ENCODE measurements around the gene DNAH2.

The DNAH2 gene

DNA sequence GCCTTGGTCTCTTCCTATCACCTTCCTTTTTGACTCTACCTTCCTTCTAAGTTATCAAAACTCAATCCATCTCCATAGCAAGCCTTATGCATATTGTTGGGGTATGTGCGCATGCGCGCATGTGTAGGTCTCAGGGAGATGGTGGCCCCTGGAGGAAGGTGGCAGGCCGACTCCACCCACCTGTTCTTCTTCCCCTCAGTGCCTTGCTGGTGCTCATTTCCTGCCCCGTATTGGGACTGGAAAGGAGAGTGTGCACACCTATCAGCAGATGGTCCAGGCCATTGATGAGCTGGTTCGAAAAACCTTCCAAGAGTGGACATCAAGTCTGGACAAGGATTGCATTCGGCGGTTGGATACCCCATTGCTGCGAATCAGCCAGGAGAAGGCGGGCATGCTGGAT, 25.2 kb downstream of the DNAH2 start:
- POLR2A ChIA-PET: interaction anchor here (1.5 to 1.7 kb wide), 3 partner anchors 40 to 92 kb away, joined by 3 to 6 read pairs (median 6); partner anchors contain the start of genes KDM6B and TP53
- no peak for DNase-seq (ENCODE audit: extremely low spot score)
- CTCF ChIA-PET: interaction anchor here (0.6 to 1.7 kb wide), 5 partner anchors 15 to 114 kb away, joined by 3 to 9 read pairs (median 6); partner anchors contain the start of genes KDM6B and NAA38
- TF ChIP-seq ELF4 (IDR thresholded peaks at IDR 0.05) (no peak), FOXK2 (IDR thresholded peaks at IDR 0.05) (no peak), BHLHE40 (IDR thresholded peaks at IDR 0.05; ENCODE audit: borderline replicate concordance) (no peak), ZNF384 (IDR thresholded peaks at IDR 0.05) (no peak), FOXM1 (IDR thresholded peaks at IDR 0.05; ENCODE audit: borderline replicate concordance) (no peak), SP1 (IDR thresholded peaks at IDR 0.05) (no peak), TARDBP (IDR thresholded peaks at IDR 0.05) (no peak), ARNT (IDR thresholded peaks at IDR 0.05) (no peak), L3MBTL2 (conservative IDR thresholded peaks at IDR 0.05) (no peak), SUZ12 (IDR thresholded peaks at IDR 0.05) (no peak), HDGF (IDR thresholded peaks at IDR 0.05; ENCODE audit: borderline replicate concordance) (no peak), CTBP1 (IDR thresholded peaks at IDR 0.05; ENCODE audit: borderline replicate concordance) (no peak), NFRKB (IDR thresholded peaks at IDR 0.05) (no peak)

DNA sequence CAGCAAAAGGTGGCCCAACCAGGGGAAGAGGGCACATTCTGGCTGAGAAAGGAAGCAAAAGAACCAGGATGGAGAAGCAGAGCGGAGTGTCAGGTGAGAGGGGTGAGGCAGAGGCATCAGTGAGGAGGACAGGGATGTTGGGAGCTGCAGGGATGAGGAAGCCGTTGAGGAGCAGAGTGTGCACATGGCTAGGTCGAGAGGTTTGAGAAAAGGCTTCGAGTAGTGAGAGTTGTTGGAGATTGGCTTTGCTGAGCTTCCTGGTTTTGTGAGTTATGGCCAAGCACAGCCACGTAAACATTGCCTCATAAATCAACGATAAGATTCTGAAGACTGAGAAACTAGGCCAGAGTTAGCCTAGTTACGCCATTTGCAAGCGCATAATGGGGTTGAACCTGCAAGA, 26.9 kb downstream of the DNAH2 start:
- DNase-seq (ENCODE audit: extremely low spot score): no peak
- ChIA-PET CTCF (interaction anchor here (0.6 to 1.8 kb wide), 12 partner anchors 10 to 189 kb away, joined by 3 to 9 read pairs (median 4); partner anchors contain the start of gene KDM6B), POLR2A (interaction anchor here (1.3 to 1.7 kb wide), 5 partner anchors 38 to 246 kb away, joined by 3 to 6 read pairs (median 5); partner anchors contain the start of genes KDM6B, NAA38 and TP53)
- no peak for TF ChIP-seq SP1 (IDR thresholded peaks at IDR 0.05)
- TF ChIP-seq ZNF384 (IDR thresholded peaks at IDR 0.05): no peak; the same call in 1 of the 2 replicates
- no peak for TF ChIP-seq ELF4 (IDR thresholded peaks at IDR 0.05)
- no peak for TF ChIP-seq LEF1 (IDR thresholded peaks at IDR 0.05; ENCODE audit: borderline replicate concordance)
- TF ChIP-seq, protein P1, sequence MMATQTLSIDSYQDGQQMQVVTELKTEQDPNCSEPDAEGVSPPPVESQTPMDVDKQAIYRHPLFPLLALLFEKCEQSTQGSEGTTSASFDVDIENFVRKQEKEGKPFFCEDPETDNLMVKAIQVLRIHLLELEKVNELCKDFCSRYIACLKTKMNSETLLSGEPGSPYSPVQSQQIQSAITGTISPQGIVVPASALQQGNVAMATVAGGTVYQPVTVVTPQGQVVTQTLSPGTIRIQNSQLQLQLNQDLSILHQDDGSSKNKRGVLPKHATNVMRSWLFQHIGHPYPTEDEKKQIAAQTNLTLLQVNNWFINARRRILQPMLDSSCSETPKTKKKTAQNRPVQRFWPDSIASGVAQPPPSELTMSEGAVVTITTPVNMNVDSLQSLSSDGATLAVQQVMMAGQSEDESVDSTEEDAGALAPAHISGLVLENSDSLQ (IDR thresholded peaks at IDR 0.05): no peak; the same call in 1 of the 2 replicates
- no peak for TF ChIP-seq L3MBTL2 (conservative IDR thresholded peaks at IDR 0.05)
- TF ChIP-seq SUZ12 (IDR thresholded peaks at IDR 0.05): no peak

GRCh38 chr17:7745748-7746470, 28.4 kb downstream of the DNAH2 start:
- TF ChIP-seq ZNF384 (IDR thresholded peaks at IDR 0.05) (peak; percentile 53; the same call in 1 of the 2 replicates), SP1 (IDR thresholded peaks at IDR 0.05) (no peak), CTBP1 (IDR thresholded peaks at IDR 0.05; ENCODE audit: borderline replicate concordance) (no peak), L3MBTL2 (conservative IDR thresholded peaks at IDR 0.05) (no peak)
- POLR2A ChIA-PET: interaction anchor here (0.9 to 1.4 kb wide), 2 partner anchors 111 to 244 kb away, joined by 3 read pairs; partner anchors contain the start of gene NAA38
- CTCF ChIA-PET: interaction anchor here (0.6 to 1.1 kb wide), 2 partner anchors 11 to 33 kb away, joined by 3 read pairs; no protein-coding TSS in a partner anchor
- peak; percentile 39 for DNase-seq (ENCODE audit: extremely low spot score)

- TF ChIP-seq ZNF384 (IDR thresholded peaks at IDR 0.05) (no peak), SUZ12 (IDR thresholded peaks at IDR 0.05) (no peak), TARDBP (IDR thresholded peaks at IDR 0.05) (no peak), LEF1 (IDR thresholded peaks at IDR 0.05; ENCODE audit: borderline replicate concordance) (no peak), FOXM1 (IDR thresholded peaks at IDR 0.05; ENCODE audit: borderline replicate concordance) (no peak), ELF4 (IDR thresholded peaks at IDR 0.05) (no peak), FOXA1 (IDR thresholded peaks at IDR 0.05) (no peak), NFRKB (IDR thresholded peaks at IDR 0.05) (no peak), HDGF (IDR thresholded peaks at IDR 0.05; ENCODE audit: borderline replicate concordance) (no peak)
- TF ChIP-seq, protein P1 (IDR thresholded peaks at IDR 0.05): no peak
- CTCF ChIA-PET: interaction anchor here (1.0 kb wide), 1 partner anchor 34 kb away, joined by 4 read pairs; no protein-coding TSS in a partner anchor
- DNase-seq (ENCODE audit: extremely low spot score): no peak
- POLR2A ChIA-PET: interaction anchor here (0.8 to 1.5 kb wide), 6 partner anchors 9 to 120 kb away, joined by 3 to 5 read pairs (median 3); partner anchors contain the start of genes NAA38 and SAT2
Observed at GRCh38 chr17:7747635-7748071, 30.1 kb downstream of the DNAH2 start.

DNA sequence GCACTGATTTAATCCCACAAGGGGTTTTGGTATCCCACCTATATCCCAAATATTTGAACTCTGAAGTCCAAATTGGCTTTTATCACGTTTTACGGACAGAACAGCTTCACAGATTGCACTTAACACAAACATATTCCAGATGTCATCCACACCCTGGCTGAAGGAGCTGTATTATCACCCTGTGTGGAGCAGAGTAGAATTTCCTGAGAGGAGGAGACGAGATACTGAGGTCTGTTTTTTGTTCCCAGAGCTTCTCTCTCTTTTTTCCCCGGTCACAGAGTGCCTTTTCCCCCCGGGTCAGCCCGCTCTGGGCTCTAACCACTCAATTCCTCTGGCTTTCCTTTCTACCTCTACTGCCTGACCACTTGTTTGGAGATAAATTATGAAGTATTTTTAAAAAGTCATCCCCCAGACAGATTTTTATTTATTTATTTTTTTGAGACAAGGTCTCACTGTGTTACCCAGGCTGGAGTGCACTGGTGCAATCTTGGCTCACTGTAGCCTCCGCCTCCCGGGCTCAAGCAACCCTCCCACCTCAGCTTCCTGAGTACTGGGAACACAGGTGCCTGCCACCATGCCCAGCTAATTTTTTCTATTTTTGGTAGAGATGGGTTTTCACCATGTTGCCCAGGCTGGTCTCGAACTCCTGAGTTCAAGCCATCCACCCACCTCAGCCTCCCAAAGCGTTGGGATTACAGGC, 30.7 kb downstream of the DNAH2 start:
- ChIA-PET CTCF (interaction anchor here (0.7 to 1.0 kb wide), 2 partner anchors 34 to 36 kb away, joined by 3 to 4 read pairs; no protein-coding TSS in a partner anchor), POLR2A (interaction anchor here (0.8 to 1.5 kb wide), 6 partner anchors 8 to 120 kb away, joined by 3 to 5 read pairs (median 3); partner anchors contain the start of genes NAA38 and SAT2)
- no peak for TF ChIP-seq ELF4 (IDR thresholded peaks at IDR 0.05)
- no peak for TF ChIP-seq FOXM1 (IDR thresholded peaks at IDR 0.05; ENCODE audit: borderline replicate concordance)
- TF ChIP-seq L3MBTL2 (conservative IDR thresholded peaks at IDR 0.05): no peak
- no peak for TF ChIP-seq BHLHE40 (IDR thresholded peaks at IDR 0.05; ENCODE audit: borderline replicate concordance)
- TF ChIP-seq, protein P1 (IDR thresholded peaks at IDR 0.05): no peak
- no peak for TF ChIP-seq HDGF (IDR thresholded peaks at IDR 0.05; ENCODE audit: borderline replicate concordance)
- no peak for TF ChIP-seq FOXA1 (IDR thresholded peaks at IDR 0.05)
- no peak for TF ChIP-seq SP1 (IDR thresholded peaks at IDR 0.05)
- TF ChIP-seq TARDBP (IDR thresholded peaks at IDR 0.05): no peak
- no peak for TF ChIP-seq FOXK2 (IDR thresholded peaks at IDR 0.05)
- no peak for TF ChIP-seq SUZ12 (IDR thresholded peaks at IDR 0.05)
- no peak for TF ChIP-seq NFRKB (IDR thresholded peaks at IDR 0.05)
- DNase-seq (ENCODE audit: extremely low spot score): no peak

All from HEK293T (cell line).